Osteoblast (primary cell): ENCODE measurements around the gene KRTAP16-1. TPM values are rescaled to one million over a fixed set of nuclear protein-coding genes. Genes with fewer than 3 reads are reported as not detected.

Experiments
- DNase-seq: peaks from one replicate; pipeline ENCODE4 v3.0.0; 2011; ENCODE audit warnings: low spot score, mixed read lengths; ENCODE audit not compliant: insufficient read length; ENCODE audit errors: missing footprints
- H2AFZ ChIP-seq: 2 replicates; pipeline ENCODE4 v1.6.0; 2011; ENCODE audit warnings: mild to moderate bottlenecking, low read length
- H3K27ac ChIP-seq: 2 replicates; pipeline ENCODE4 v1.5.1; 2011; ENCODE audit warnings: mild to moderate bottlenecking, low read depth, low read length, moderate library complexity
- H3K27me3 ChIP-seq: 2 replicates; pipeline ENCODE4 v1.6.0; 2012; ENCODE audit warnings: mild to moderate bottlenecking, control low read depth, inconsistent platforms, low read length, moderate library complexity; ENCODE audit not compliant: insufficient read depth
- H3K36me3 ChIP-seq: 2 replicates; pipeline ENCODE4 v1.5.1; 2011; ENCODE audit warnings: mild to moderate bottlenecking, low read length, control low read depth, moderate library complexity; ENCODE audit not compliant: insufficient read depth
- H3K4me1 ChIP-seq: 2 replicates; pipeline ENCODE4 v1.5.1; 2011; ENCODE audit warnings: mild to moderate bottlenecking, low read length, control low read depth, moderate library complexity; ENCODE audit not compliant: insufficient read depth
- H3K4me2 ChIP-seq: 2 replicates; pipeline ENCODE4 v1.6.0; 2011; ENCODE audit warnings: mild to moderate bottlenecking, low read length; ENCODE audit not compliant: insufficient read depth
- H3K4me3 ChIP-seq: fragments of 200-600 bp; sonication (generic); 3 replicates; pipeline ENCODE4 v1.5.1; 2012; ENCODE audit warnings: mild to moderate bottlenecking, low read length, inconsistent platforms; ENCODE audit not compliant: insufficient read depth
- H3K79me2 ChIP-seq: 2 replicates; pipeline ENCODE4 v1.6.0; 2012; ENCODE audit warnings: mild to moderate bottlenecking, low read length, control low read depth, inconsistent platforms; ENCODE audit not compliant: insufficient read depth
- H3K9me3 ChIP-seq: 2 replicates; pipeline ENCODE4 v1.5.1; 2011; ENCODE audit warnings: low read depth, low read length, control low read depth
- H4K20me1 ChIP-seq: 2 replicates; pipeline ENCODE4 v1.6.0; 2012; ENCODE audit warnings: mild to moderate bottlenecking, low read length, control low read depth; ENCODE audit not compliant: insufficient read depth
- total RNA-seq: library from RNA; depleted of rRNA; stranded (reverse); fragments of >200 nt; gene quantifications from 2 replicates; pipeline ENCODE4 v1.2.3, GENCODE V29; 2012
- TF ChIP-seq, protein P1 (sequence below): IDR thresholded peaks from 2 replicates; pipeline ENCODE4 v1.5.1; 2011; ENCODE audit warnings: mild to moderate bottlenecking, low read depth, low read length, moderate library complexity; ENCODE audit errors: extremely low read depth

KRTAP16-1 gene
- total RNA-seq, 1 donor: not detected

DNA sequence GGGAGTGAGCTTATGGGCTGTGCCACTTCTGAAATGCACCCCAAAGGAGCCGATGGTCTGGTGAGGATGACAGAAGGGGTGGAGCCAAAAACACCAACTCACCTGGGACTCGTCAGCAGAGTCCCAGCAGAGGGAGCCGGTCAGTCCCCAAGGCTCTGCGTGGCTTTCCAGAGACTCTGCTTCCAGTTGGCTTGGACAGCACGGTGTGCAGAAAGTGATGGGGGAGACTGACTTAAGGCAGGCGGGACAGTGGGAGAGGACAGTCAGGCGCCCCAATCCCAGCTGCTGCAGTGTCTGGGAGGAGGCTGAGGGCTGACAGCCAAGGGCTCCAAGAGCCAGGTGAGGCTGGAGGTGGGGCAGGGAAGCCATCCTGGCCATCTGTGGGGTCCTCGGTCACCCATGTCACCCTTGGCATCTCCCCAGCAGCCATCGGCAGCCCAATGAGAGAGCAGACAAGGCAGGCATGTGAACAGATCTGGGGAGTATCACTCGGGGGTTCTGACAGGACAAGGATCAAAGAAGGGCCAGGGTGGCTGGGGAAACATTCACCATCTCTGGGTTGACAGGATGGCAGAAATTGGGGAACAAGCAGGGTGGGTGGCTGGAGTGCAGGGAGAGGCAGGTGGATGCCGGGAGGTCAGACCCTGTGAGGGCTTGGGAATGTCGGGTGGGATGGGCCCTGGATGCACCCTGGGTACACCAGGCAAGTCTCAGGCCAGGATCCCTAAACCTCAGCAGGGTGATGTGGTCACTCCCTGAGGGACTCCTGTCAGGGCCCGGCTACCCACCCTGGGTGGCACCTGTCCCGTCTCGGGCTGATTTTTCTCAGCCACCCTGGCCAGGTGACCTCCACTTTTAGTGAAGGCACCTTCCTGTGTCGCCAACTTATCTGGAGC lies 15.3 kb upstream of the KRTAP16-1 start:
- no peak overlapping the region for H2AFZ ChIP-seq

DNA sequence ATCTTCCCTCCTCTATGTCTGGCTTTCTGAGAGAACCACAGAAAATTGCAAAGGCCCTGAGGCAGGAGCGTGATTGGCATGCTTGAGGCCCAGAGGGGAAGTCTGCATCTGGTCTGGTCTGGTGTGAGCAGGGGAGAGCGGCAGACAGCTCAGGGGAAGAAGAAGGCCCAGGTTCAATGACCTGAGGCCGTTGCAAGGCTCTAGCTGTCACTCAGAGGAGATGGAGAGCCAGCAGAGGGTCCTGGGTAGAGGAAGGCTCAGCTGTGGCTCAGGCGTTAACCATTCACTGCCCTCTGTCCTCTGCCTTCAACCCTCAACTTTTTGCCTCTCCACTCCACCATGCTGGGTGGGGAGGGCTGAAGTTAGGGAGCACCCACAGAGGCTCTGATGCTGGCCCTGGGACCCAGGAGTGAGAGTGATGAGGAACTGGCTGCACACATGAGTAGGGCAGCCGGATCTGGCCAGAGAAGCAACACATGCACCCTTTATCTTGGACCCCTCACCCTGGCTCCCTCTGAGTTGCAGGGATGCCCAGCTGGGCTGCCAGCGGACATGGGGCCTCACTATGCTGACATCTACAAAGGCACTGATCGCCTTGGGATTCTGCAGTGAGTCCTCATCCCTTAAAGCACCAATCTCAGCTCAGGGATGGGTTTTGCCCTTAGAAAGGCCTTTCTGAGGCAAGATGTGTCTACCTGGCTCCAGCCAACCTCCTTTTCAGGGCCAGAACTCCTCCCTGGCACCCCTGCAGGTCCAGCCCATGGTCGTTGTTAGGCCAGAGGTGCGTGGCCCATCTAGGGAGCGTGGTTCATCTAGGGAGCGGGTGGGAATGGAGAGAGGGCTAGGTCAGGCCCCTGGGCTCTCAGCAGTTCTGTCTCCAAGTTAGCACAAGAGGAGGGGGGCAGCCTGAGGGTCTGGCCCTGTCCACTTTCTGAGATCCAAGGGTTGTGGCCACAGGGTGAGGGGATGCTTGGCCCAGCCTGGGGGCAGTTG lies 14.1 kb upstream of the KRTAP16-1 start:
- no peaks in the 10 kb centered on the region for H3K79me2 ChIP-seq
- H3K4me1 ChIP-seq: no peaks in the 10 kb centered on the region
- H3K4me2 ChIP-seq: no peak overlapping the region
- H3K27me3 ChIP-seq: no peaks in the 10 kb centered on the region
- no peak overlapping the region for H3K4me3 ChIP-seq
- H4K20me1 ChIP-seq: no peaks in the 10 kb centered on the region
- TF ChIP-seq, protein P1, sequence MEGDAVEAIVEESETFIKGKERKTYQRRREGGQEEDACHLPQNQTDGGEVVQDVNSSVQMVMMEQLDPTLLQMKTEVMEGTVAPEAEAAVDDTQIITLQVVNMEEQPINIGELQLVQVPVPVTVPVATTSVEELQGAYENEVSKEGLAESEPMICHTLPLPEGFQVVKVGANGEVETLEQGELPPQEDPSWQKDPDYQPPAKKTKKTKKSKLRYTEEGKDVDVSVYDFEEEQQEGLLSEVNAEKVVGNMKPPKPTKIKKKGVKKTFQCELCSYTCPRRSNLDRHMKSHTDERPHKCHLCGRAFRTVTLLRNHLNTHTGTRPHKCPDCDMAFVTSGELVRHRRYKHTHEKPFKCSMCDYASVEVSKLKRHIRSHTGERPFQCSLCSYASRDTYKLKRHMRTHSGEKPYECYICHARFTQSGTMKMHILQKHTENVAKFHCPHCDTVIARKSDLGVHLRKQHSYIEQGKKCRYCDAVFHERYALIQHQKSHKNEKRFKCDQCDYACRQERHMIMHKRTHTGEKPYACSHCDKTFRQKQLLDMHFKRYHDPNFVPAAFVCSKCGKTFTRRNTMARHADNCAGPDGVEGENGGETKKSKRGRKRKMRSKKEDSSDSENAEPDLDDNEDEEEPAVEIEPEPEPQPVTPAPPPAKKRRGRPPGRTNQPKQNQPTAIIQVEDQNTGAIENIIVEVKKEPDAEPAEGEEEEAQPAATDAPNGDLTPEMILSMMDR: no peak
- no peaks in the 10 kb centered on the region for H3K9me3 ChIP-seq
- H2AFZ ChIP-seq: peak overlapping the region; percentile 5
- H3K27ac ChIP-seq: peak overlapping the region; percentile 32
- DNase-seq: no peak
- H3K36me3 ChIP-seq: no peaks in the 10 kb centered on the region

More for the DNA sequence above, 15.3 kb upstream of the KRTAP16-1 start:
- H3K27me3 ChIP-seq: no peaks in the 10 kb centered on the region
- no peaks in the 10 kb centered on the region for H3K36me3 ChIP-seq
- no peak overlapping the region for H3K4me2 ChIP-seq
- no peaks in the 10 kb centered on the region for H3K9me3 ChIP-seq
- H3K79me2 ChIP-seq: no peaks in the 10 kb centered on the region
- H3K4me1 ChIP-seq: no peaks in the 10 kb centered on the region
- H3K4me3 ChIP-seq: no peak overlapping the region
- DNase-seq: no peak
- TF ChIP-seq, protein P1: peak; percentile 19
- no peak overlapping the region for H3K27ac ChIP-seq
- no peaks in the 10 kb centered on the region for H4K20me1 ChIP-seq

- H2AFZ ChIP-seq: peak overlapping the region; percentile 43
- H3K4me3 ChIP-seq: no peak overlapping the region
- H4K20me1 ChIP-seq: no peaks in the 10 kb centered on the region
Observed at GRCh38 chr17:41322094-41322902, 13.2 kb upstream of the KRTAP16-1 start.

More at GRCh38 chr17:41322094-41322902, 13.2 kb upstream of the KRTAP16-1 start:
- Histone ChIP-seq H3K36me3 (no peaks in the 10 kb centered on the region), H3K27ac (peak overlapping the region; percentile 36), H3K79me2 (no peaks in the 10 kb centered on the region), H3K4me2 (peak overlapping the region; percentile 8), H3K27me3 (no peaks in the 10 kb centered on the region), H3K4me1 (no peaks in the 10 kb centered on the region), H3K9me3 (no peaks in the 10 kb centered on the region)
- peak; percentile 94 for DNase-seq
- TF ChIP-seq, protein P1: peak; percentile 91
